Measurements from ENCODE around the gene NHSL1.

Gene NHSL1

DNA sequence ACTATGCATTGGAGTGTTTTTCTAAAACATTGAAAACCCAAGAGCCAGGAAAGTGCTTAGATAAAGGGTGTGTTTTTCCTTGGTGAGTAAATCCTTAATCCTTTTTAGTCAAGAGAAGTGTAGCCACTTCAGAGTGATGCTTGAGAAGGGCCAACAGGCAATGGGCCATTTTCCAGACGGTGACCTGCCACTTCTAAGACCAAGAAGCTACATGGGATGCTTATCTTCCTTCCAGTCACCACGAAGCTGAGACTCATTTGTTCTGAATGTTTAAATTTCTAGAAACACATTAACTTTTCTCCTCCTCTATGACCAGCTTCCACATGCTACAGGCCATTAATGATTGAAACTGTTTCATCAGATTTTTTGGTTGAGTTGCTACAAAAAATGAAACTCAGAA, 34.4 kb upstream of the NHSL1 start:
- DNase-seq (ENCODE audit: insufficient read length) (no peak), FAIRE-seq (no peak)
- TF ChIP-seq TAF1 (IDR thresholded peaks at IDR 0.05; ENCODE audit: borderline replicate concordance, low read depth, low read length), result no peak
- no peak for TF ChIP-seq POLR2A (IDR thresholded peaks at IDR 0.05; ENCODE audit: low read depth, low read length)
- no peak for TF ChIP-seq POLR2AphosphoS5 (IDR thresholded peaks at IDR 0.05; ENCODE audit: low read depth, low read length)

DNA sequence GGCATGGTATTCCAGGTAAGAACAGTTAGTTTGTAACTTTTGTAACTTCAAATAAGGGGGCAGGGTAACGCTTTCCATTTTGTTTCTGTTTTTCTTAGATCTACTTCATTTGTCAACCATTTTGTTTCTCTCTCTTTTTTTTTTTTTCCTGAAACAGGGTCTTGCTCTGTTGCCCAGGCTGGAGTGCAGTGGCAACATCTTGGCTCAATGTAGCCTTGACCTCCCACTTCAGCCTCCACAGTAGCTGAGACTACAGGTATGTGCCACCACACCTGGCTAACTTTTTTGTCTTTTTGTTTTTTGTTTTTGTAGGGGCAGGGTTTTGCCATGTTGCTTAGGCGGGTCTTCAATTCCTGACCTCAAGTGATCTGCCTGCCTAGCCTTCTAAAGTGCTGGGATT, 32.1 kb upstream of the NHSL1 start:
- DNase-seq (ENCODE audit: insufficient read length) (no peak), FAIRE-seq (no peak)
- TF ChIP-seq POLR2A (IDR thresholded peaks at IDR 0.05; ENCODE audit: low read depth, low read length), result no peak
- no peak for TF ChIP-seq POLR2AphosphoS5 (IDR thresholded peaks at IDR 0.05; ENCODE audit: low read depth, low read length)
- no peak for TF ChIP-seq TAF1 (IDR thresholded peaks at IDR 0.05; ENCODE audit: borderline replicate concordance, low read depth, low read length)

DNA sequence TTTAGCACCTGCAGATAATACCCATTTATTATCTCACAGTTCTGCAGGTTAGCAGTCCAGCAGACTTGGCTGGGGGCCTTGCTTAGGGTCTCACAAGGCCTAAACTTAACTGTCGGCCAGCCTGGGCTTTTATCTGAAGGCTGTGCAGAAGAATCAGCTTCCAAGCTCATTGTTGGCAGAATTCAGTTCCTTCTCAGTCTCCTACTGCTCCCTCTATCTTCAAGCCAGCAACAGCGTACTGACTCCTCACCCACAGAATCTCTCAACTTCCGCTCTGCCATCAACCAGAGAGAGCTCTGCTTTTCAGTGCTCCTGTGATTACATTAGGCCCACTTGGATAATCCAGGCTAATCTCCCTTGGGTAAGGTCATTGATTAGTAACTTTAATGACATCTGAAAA, 30.2 kb upstream of the NHSL1 start:
- no peak for FAIRE-seq
- TF ChIP-seq POLR2A (IDR thresholded peaks at IDR 0.05; ENCODE audit: low read depth, low read length), result no peak
- TF ChIP-seq POLR2AphosphoS5 (IDR thresholded peaks at IDR 0.05; ENCODE audit: low read depth, low read length), result no peak
- TF ChIP-seq TAF1 (IDR thresholded peaks at IDR 0.05; ENCODE audit: borderline replicate concordance, low read depth, low read length), result no peak
- DNase-seq (ENCODE audit: insufficient read length), result no peak

DNA sequence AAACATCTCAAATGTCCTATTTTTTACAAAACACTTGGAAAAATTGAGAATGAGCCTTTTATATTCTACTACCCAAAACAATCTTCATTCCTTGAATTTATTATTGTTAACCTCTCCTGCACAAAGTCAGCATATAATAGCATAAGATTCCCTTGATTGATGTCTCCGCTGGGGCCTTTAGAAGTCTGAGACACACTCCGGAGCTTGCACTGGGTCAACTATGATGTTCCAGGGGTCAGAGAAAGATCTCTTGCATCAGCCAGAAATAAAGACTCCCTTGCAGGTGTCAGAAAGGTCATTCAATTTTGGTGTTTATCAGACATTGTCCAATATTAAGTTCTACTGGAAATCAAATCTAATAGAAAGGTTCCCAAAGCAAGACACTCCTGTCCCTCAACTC, 29.7 kb upstream of the NHSL1 start:
- FAIRE-seq, result no peak
- TF ChIP-seq POLR2A (IDR thresholded peaks at IDR 0.05; ENCODE audit: low read depth, low read length) (no peak), TAF1 (IDR thresholded peaks at IDR 0.05; ENCODE audit: borderline replicate concordance, low read depth, low read length) (no peak), POLR2AphosphoS5 (IDR thresholded peaks at IDR 0.05; ENCODE audit: low read depth, low read length) (no peak)
- DNase-seq (ENCODE audit: insufficient read length), result no peak

DNA sequence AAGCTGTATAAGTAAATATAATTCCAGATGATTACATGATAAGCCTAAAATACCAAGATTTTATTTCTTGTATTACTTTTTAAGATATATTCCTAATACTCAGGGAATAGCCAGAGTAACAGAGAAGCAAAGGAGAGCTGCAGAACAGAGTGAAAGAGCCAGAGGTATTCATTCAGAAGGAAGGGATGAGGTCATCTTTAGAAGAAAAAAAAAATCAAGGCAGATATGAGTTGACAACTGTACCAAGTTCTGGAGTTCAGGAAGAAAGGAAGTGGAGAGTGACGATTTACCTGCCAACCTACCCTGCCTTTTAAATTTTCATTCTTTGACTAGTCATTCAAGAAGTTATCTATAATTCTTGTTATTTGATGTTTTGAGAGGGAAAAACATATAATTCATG, 28.8 kb upstream of the NHSL1 start:
- DNase-seq (ENCODE audit: insufficient read length) (no peak), FAIRE-seq (no peak)
- no peak for TF ChIP-seq POLR2AphosphoS5 (IDR thresholded peaks at IDR 0.05; ENCODE audit: low read depth, low read length)
- TF ChIP-seq POLR2A (IDR thresholded peaks at IDR 0.05; ENCODE audit: low read depth, low read length), result no peak
- TF ChIP-seq TAF1 (IDR thresholded peaks at IDR 0.05; ENCODE audit: borderline replicate concordance, low read depth, low read length), result no peak

DNA sequence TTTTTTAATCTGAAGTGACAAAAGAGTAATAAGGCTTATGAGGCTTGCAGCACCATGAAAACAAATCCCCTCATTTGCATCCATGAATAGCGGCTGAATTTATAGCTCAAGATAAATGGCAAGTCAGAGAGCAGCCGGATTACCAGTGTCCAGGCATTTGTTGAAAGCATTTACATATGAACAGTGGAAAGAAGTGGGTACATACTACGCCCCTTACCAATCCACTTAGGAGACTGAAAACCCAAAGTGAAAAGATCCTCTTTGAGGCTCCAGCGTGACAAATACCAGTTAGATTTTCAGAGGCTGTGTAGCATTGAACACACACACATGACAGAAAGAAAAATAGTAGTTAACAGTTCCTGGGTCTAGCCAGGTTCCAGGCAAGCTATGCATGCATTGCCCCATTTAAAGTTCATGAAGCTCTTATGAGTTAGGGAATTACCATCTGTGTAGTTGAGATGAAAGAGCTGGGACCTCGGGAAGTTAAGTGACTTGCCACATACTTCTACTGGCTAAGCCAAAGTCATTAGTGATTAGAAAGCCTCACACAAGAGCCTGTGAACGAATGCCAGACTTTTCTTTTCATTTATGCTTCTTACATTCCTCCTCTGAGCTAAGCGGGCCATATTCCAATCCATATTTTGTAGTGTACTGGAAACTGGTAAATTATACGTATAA, 28.3 kb upstream of the NHSL1 start:
- DNase-seq (ENCODE audit: insufficient read length) (no peak), FAIRE-seq (no peak)
- TF ChIP-seq POLR2A (IDR thresholded peaks at IDR 0.05; ENCODE audit: low read depth, low read length), result no peak
- no peak for TF ChIP-seq POLR2AphosphoS5 (IDR thresholded peaks at IDR 0.05; ENCODE audit: low read depth, low read length)
- TF ChIP-seq TAF1 (IDR thresholded peaks at IDR 0.05; ENCODE audit: borderline replicate concordance, low read depth, low read length), result no peak

DNA sequence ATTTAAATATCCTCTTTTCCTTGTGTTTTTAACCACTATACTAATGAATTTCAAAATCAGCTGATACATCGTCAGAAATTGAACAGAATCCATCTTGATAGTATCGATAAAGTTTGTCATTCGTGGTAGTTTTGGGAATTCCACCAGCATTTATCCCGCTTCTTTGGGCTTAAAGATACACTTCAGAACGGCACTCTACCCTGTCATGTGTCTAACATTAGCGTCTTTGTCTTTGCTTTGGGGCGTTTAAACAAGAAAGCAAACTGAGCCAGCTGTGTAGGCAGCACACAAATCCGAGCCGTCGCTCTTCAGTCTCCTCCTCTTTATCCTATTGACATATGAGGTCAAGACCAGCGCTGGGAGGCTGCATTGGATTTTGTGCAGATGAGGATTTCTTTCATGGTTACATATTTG, 27.5 kb upstream of the NHSL1 start:
- no peak for TF ChIP-seq POLR2AphosphoS5 (IDR thresholded peaks at IDR 0.05; ENCODE audit: low read depth, low read length)
- no peak for TF ChIP-seq POLR2A (IDR thresholded peaks at IDR 0.05; ENCODE audit: low read depth, low read length)
- no peak for FAIRE-seq
- no peak for DNase-seq (ENCODE audit: insufficient read length)

DNA sequence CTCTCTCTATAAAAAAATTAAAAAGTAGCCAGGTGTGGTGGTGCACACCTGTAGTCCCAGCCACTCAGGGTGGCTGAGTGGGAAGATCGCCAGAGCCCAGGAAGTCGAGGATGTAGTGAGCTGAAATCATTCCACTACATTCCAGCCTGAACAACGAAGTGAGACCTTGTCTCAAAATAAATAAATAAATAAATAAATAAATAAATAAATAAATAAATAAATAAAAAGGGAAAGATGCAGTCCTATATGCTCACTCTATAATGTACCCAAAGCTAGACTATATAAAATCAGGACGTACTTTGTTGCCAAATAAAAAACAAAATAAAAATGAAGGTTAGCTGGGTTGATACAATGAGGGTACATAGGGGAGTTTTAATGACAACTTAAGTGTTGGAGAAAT, 26.1 kb upstream of the NHSL1 start:
- DNase-seq (ENCODE audit: insufficient read length), result no peak
- FAIRE-seq, result no peak
- no peak for TF ChIP-seq POLR2A (IDR thresholded peaks at IDR 0.05; ENCODE audit: low read depth, low read length)
- no peak for TF ChIP-seq POLR2AphosphoS5 (IDR thresholded peaks at IDR 0.05; ENCODE audit: low read depth, low read length)
- no peak for TF ChIP-seq TAF1 (IDR thresholded peaks at IDR 0.05; ENCODE audit: borderline replicate concordance, low read depth, low read length)

DNA sequence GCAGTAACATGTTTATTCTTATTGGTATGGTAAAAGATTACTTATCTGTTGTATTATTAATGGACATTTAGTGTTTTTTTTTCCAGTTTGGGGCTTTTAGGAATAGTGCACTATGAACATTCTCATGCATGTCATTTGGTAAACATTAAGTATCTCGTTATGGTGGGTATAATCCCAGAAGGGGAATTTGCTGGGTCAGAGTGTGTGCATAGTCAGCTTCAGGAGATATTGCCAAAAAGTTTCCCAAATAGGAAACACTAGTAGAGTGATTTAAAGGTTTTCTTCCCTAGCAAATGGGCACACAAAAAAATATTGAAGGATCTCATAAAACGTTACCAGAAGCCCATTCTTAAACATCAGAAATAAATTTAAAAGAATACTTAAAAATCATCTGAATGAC, 25.2 kb upstream of the NHSL1 start:
- FAIRE-seq (no peak), DNase-seq (ENCODE audit: insufficient read length) (no peak)
- TF ChIP-seq POLR2A (IDR thresholded peaks at IDR 0.05; ENCODE audit: low read depth, low read length) (no peak), POLR2AphosphoS5 (IDR thresholded peaks at IDR 0.05; ENCODE audit: low read depth, low read length) (no peak), TAF1 (IDR thresholded peaks at IDR 0.05; ENCODE audit: borderline replicate concordance, low read depth, low read length) (no peak)

DNA sequence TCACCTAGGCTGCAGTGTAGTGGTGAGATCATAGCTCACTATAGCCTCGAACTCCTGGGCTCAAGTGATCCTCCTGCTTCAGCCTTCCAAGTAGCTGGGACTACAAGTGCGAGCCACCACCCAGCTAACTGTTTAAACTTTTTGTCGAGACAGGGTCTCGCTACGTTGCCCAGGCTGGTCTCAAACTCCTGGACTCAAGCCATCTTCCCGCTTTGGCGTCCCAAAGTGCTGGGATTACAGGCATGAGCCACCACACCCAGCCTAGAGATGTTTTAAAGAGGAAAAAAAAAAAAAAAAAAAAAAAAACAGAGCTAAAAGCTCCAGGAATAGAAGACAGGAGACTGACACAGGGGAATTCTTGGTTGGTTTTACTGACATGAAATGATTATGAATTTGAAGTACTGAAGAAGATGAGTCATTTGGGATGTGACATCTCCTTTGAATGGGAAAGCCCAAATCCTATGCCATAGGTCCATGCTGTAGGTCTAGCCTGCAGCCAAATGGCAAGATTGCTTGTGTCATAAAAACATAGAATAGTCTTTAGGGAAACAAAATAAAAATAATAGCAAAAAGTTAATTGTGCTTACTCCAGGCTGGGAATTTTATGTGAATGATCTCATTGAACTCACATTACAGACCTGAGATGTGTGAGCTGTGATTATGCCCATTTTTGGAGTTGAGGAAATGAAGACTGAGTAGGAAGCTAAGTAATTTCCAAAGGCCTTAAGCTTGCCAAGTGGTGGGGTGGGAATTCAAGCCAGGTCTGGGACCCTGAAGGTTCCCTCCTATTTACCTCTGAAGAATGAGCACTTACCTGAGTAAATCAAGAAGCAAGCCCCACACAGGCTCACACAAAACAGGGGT, 24.3 kb upstream of the NHSL1 start:
- no peak for FAIRE-seq
- no peak for DNase-seq (ENCODE audit: insufficient read length)
- TF ChIP-seq POLR2AphosphoS5 (IDR thresholded peaks at IDR 0.05; ENCODE audit: low read depth, low read length) (no peak), TAF1 (IDR thresholded peaks at IDR 0.05; ENCODE audit: borderline replicate concordance, low read depth, low read length) (no peak), POLR2A (IDR thresholded peaks at IDR 0.05; ENCODE audit: low read depth, low read length) (no peak)

DNA sequence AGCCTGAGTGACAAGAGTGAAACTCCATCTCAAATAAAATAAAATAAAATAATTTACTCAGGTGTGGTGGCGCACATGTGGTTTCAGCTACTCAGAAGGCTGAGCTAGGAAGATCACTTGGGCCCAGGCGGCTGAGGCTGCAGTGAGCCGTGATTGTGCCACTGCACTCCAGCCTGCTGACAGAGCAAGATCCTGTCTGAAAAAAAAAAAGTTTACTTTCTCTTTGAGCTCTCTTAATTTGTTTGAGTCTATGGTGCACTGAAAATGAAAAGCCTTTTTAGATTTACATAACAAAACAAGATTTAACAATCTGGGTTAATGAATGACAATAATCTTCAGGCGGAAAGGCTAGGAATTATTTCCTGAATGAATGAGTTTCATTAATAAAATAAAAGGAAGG, 23.3 kb upstream of the NHSL1 start:
- FAIRE-seq (no peak), DNase-seq (ENCODE audit: insufficient read length) (no peak)
- no peak for TF ChIP-seq TAF1 (IDR thresholded peaks at IDR 0.05; ENCODE audit: borderline replicate concordance, low read depth, low read length)
- TF ChIP-seq POLR2AphosphoS5 (IDR thresholded peaks at IDR 0.05; ENCODE audit: low read depth, low read length), result no peak
- TF ChIP-seq POLR2A (IDR thresholded peaks at IDR 0.05; ENCODE audit: low read depth, low read length), result no peak

DNA sequence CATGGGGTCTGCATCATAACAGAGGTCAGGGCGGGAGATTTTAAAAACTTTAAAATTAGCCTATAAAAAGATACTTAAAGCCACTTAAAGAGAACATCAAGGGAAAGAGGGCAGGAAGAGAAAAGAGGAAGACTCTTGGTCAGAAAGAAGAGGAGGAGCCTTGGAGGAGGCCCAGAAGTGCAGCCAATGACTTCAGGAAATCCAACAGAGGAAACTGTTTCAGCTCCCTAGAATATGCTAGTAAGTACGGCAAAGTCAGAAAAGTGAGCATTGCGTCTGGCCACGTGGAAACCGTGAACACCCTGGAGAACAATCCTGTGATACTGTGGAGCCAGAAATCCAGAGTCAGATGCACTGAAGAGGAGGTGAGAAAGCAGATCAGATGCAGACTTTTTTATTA, 22.5 kb upstream of the NHSL1 start:
- no peak for TF ChIP-seq POLR2A (IDR thresholded peaks at IDR 0.05; ENCODE audit: low read depth, low read length)
- TF ChIP-seq POLR2AphosphoS5 (IDR thresholded peaks at IDR 0.05; ENCODE audit: low read depth, low read length), result no peak
- TF ChIP-seq TAF1 (IDR thresholded peaks at IDR 0.05; ENCODE audit: borderline replicate concordance, low read depth, low read length), result no peak
- FAIRE-seq (no peak), DNase-seq (ENCODE audit: insufficient read length) (no peak)

All from GM12892 (cell line).